ENCODE data around the gene ZNF274. TPM values are rescaled to one million over a fixed set of nuclear protein-coding genes. Genes with fewer than 3 reads are reported as not detected.

The ZNF274 gene
- total RNA-seq, 1 experiment from 2014 or later, result 27.5 TPM

- DNase-seq (ENCODE audit: low spot score) (no peak), ATAC-seq (no peak)
- Mint-ChIP-seq H3K36me3 (peaks cover 98% of the 10 kb centered on the region), H3K4me1 (no peaks in the 10 kb centered on the region; the same call in 1 of the 2 replicates), H3K27me3 (ENCODE audit: low read depth) (peaks cover 55% of the 10 kb centered on the region), H3K9me3 (peaks cover 70% of the 10 kb centered on the region), H3K27ac (no peak overlapping the region), H3K4me3 (no peak overlapping the region)
- ChIA-PET CTCF (no interaction called here), POLR2A (interaction anchor here (1.6 kb wide), 1 partner anchor 78 kb away, joined by 4 read pairs; the partner anchor contains the start of gene ZNF274)
- no peak for TF ChIP-seq CTCF (IDR thresholded peaks at IDR 0.05)
- TF ChIP-seq ATF6 (CRISPR knock-in tag; IDR thresholded peaks at IDR 0.05), result no peak
- no peak for TF ChIP-seq ZNF219 (CRISPR knock-in tag; IDR thresholded peaks at IDR 0.05; ENCODE audit: borderline replicate concordance)
- no peak for TF ChIP-seq ZNF423 (CRISPR knock-in tag; IDR thresholded peaks at IDR 0.05)
- no peak for TF ChIP-seq TP53 (CRISPR knock-in tag; IDR thresholded peaks at IDR 0.05)
- no peak for TF ChIP-seq ZNF263 (CRISPR knock-in tag; IDR thresholded peaks at IDR 0.05; ENCODE audit: low read depth)
- no peak for TF ChIP-seq ZBTB21 (CRISPR knock-in tag; IDR thresholded peaks at IDR 0.05; ENCODE audit: borderline replicate concordance)
- TF ChIP-seq ZNF425 (CRISPR knock-in tag; conservative IDR thresholded peaks at IDR 0.05), result no peak
- TF ChIP-seq IRF1 (CRISPR knock-in tag; IDR thresholded peaks at IDR 0.05), result no peak
- TF ChIP-seq EMX1 (CRISPR knock-in tag; IDR thresholded peaks at IDR 0.05), result no peak
- no peak for TF ChIP-seq STAT6 (CRISPR knock-in tag; conservative IDR thresholded peaks at IDR 0.05; ENCODE audit: low read depth)
- no peak for TF ChIP-seq ZSCAN18 (CRISPR knock-in tag; IDR thresholded peaks at IDR 0.05)
- no peak for TF ChIP-seq NR3C1 (CRISPR knock-in tag; conservative IDR thresholded peaks at IDR 0.05; ENCODE audit: low read depth)
- no peak for TF ChIP-seq NR1H2 (CRISPR knock-in tag; IDR thresholded peaks at IDR 0.05)
- TF ChIP-seq FOXJ3 (CRISPR knock-in tag; IDR thresholded peaks at IDR 0.05; ENCODE audit: borderline replicate concordance), result no peak
- no peak for TF ChIP-seq RELA (CRISPR knock-in tag; IDR thresholded peaks at IDR 0.05; ENCODE audit: borderline replicate concordance)
- no peak for TF ChIP-seq CREB1 (CRISPR knock-in tag; IDR thresholded peaks at IDR 0.05)
- no peak for TF ChIP-seq ZNF232 (CRISPR knock-in tag; IDR thresholded peaks at IDR 0.05)
- no peak for TF ChIP-seq IRF2 (CRISPR knock-in tag; IDR thresholded peaks at IDR 0.05; ENCODE audit: borderline replicate concordance, low read depth)
These were observed 78.7 kb downstream of the ZNF274 start for GRCh38 chr19:58261600-58261967.
